IgD-negative memory B cell (primary cell): ENCODE measurements around the gene RBM33. TPM values are rescaled to one million over a fixed set of nuclear protein-coding genes. Genes with fewer than 3 reads are reported as not detected.
A peak's percentile ranks its signal among the peaks of the same experiment; 100 is the strongest.

ENCODE experiments used
- H3K27ac Mint-ChIP-seq, 3 donors: one replicate each; pipeline ENCODE4 v1.8.0; 2020 to 2022; ENCODE audit warnings: mild to moderate bottlenecking in 3 of 3, mixed read lengths in 3 of 3, moderate library complexity in 1 of 3
- H3K27me3 Mint-ChIP-seq: one replicate; pipeline ENCODE4 v1.8.0; 2021; ENCODE audit warnings: mixed read lengths
- H3K36me3 Mint-ChIP-seq: one replicate; pipeline ENCODE4 v1.8.0; 2020; ENCODE audit warnings: mild to moderate bottlenecking, mixed read lengths
- H3K4me1 Mint-ChIP-seq, 3 donors: one replicate each; pipeline ENCODE4 v1.8.0; 2020 to 2022; ENCODE audit warnings: mixed read lengths in 3 of 3, mild to moderate bottlenecking in 1 of 3
- H3K4me3 Mint-ChIP-seq, 4 donors: one replicate each; pipeline ENCODE4 v1.8.0; 2020 to 2022; ENCODE audit warnings: mild to moderate bottlenecking in 4 of 4, mixed read lengths in 4 of 4, moderate library complexity in 3 of 4
- H3K9me3 Mint-ChIP-seq, 3 donors: one replicate each; pipeline ENCODE4 v1.8.0; 2020 to 2021; ENCODE audit warnings: mixed read lengths in 3 of 3, mild to moderate bottlenecking in 1 of 3
- polyA plus RNA-seq: library from polyadenylated mRNA; unstranded; fragments of 300-500 nt; fragmentation: Illumina TruSeq; gene quantifications from one replicate; pipeline ENCODE4 v1.2.3, GENCODE V29; 2021

Gene RBM33
- polyA plus RNA-seq, 1 donor from 2014 or later, result 72.4 TPM

- Mint-ChIP-seq H3K27me3 (no peaks in the 10 kb centered on the region), H3K4me3 (no peak overlapping the region), H3K4me1 (peaks cover 4 to 9% (median 6%) of the 10 kb centered on the region in 3 donors), H3K27ac (peak overlapping the region in 1 of 3 donors; percentile 21), H3K36me3 (peaks cover 3% of the 10 kb centered on the region), H3K9me3 (no peaks in the 10 kb centered on the region)
Observed at GRCh38 chr7:155701972-155702544, 57.6 kb downstream of the RBM33 start.

- H3K27me3 Mint-ChIP-seq, result no peaks in the 10 kb centered on the region
- peak overlapping the region in 2 of 3 donors; percentile 21 to 89 for H3K27ac Mint-ChIP-seq
- no peak overlapping the region for H3K4me3 Mint-ChIP-seq
- H3K4me1 Mint-ChIP-seq, result peaks cover under 1 to 9% (median 3%) of the 10 kb centered on the region in 3 donors
- H3K36me3 Mint-ChIP-seq, result peaks cover 3% of the 10 kb centered on the region
- no peaks in the 10 kb centered on the region for H3K9me3 Mint-ChIP-seq
Observed at GRCh38 chr7:155702616-155703015, 58.2 kb downstream of the RBM33 start.

- Mint-ChIP-seq H3K9me3 (no peaks in the 10 kb centered on the region), H3K27me3 (no peaks in the 10 kb centered on the region), H3K4me3 (no peak overlapping the region), H3K27ac (peak overlapping the region in 2 of 3 donors; percentile 58 to 87), H3K4me1 (peaks cover 0 to 4% (median 0%) of the 10 kb centered on the region in 3 donors), H3K36me3 (peaks cover 3% of the 10 kb centered on the region)
Observed at GRCh38 chr7:155705623-155706360, 61.3 kb downstream of the RBM33 start.

- H3K9me3 Mint-ChIP-seq, result no peaks in the 10 kb centered on the region
- H3K27ac Mint-ChIP-seq, result peak overlapping the region in 2 of 3 donors; percentile 50 to 87
- no peak overlapping the region for H3K4me3 Mint-ChIP-seq
- peaks cover 3% of the 10 kb centered on the region for H3K36me3 Mint-ChIP-seq
- H3K4me1 Mint-ChIP-seq, result peaks cover 0 to 8% (median 4%) of the 10 kb centered on the region in 3 donors
- no peaks in the 10 kb centered on the region for H3K27me3 Mint-ChIP-seq
Observed at GRCh38 chr7:155706376-155706775, 61.9 kb downstream of the RBM33 start.

- Mint-ChIP-seq H3K36me3 (peaks cover 3% of the 10 kb centered on the region), H3K27me3 (no peaks in the 10 kb centered on the region), H3K9me3 (no peaks in the 10 kb centered on the region), H3K4me1 (peaks cover 14 to 20% (median 16%) of the 10 kb centered on the region in 3 donors), H3K4me3 (no peak overlapping the region), H3K27ac (no peak overlapping the region)
Observed at GRCh38 chr7:155709453-155709852, 65.0 kb downstream of the RBM33 start.

- H3K27me3 Mint-ChIP-seq, result no peaks in the 10 kb centered on the region
- H3K4me1 Mint-ChIP-seq, result peaks cover 15 to 21% (median 16%) of the 10 kb centered on the region in 3 donors
- peaks cover 3% of the 10 kb centered on the region for H3K36me3 Mint-ChIP-seq
- H3K4me3 Mint-ChIP-seq, result no peak overlapping the region
- H3K9me3 Mint-ChIP-seq, result no peaks in the 10 kb centered on the region
- no peak overlapping the region for H3K27ac Mint-ChIP-seq
Observed at GRCh38 chr7:155710031-155710430, 65.6 kb downstream of the RBM33 start.

- Mint-ChIP-seq H3K4me3 (no peak overlapping the region), H3K4me1 (peaks cover 15 to 25% (median 16%) of the 10 kb centered on the region in 3 donors), H3K36me3 (no peaks in the 10 kb centered on the region), H3K9me3 (no peaks in the 10 kb centered on the region), H3K27ac (no peak overlapping the region), H3K27me3 (no peaks in the 10 kb centered on the region)
Observed at GRCh38 chr7:155710530-155710929, 66.1 kb downstream of the RBM33 start.

GRCh38 chr7:155711081-155711480 lies 66.6 kb downstream of the RBM33 start:
- Mint-ChIP-seq H3K4me3 (no peak overlapping the region), H3K9me3 (no peaks in the 10 kb centered on the region), H3K4me1 (peaks cover 15 to 25% (median 16%) of the 10 kb centered on the region in 3 donors), H3K27ac (peak overlapping the region in 1 of 3 donors; percentile 56), H3K27me3 (no peaks in the 10 kb centered on the region), H3K36me3 (no peaks in the 10 kb centered on the region)

GRCh38 chr7:155713384-155713783 lies 68.9 kb downstream of the RBM33 start:
- Mint-ChIP-seq H3K27ac (peak overlapping the region in 1 of 3 donors; percentile 38), H3K4me3 (peak overlapping the region in 1 of 4 donors; percentile 33), H3K9me3 (no peaks in the 10 kb centered on the region), H3K4me1 (peaks cover 16 to 29% (median 19%) of the 10 kb centered on the region in 3 donors), H3K27me3 (no peaks in the 10 kb centered on the region), H3K36me3 (no peaks in the 10 kb centered on the region)

GRCh38 chr7:155714702-155715101 lies 70.2 kb downstream of the RBM33 start:
- Mint-ChIP-seq H3K36me3 (no peaks in the 10 kb centered on the region), H3K4me1 (peaks cover 16 to 34% (median 19%) of the 10 kb centered on the region in 3 donors), H3K9me3 (no peaks in the 10 kb centered on the region), H3K27ac (peak overlapping the region in 1 of 3 donors; percentile 81), H3K27me3 (no peaks in the 10 kb centered on the region), H3K4me3 (peak overlapping the region in 2 of 4 donors; percentile 46 to 66)

GRCh38 chr7:155715111-155715805 lies 70.8 kb downstream of the RBM33 start:
- H3K27me3 Mint-ChIP-seq, result no peaks in the 10 kb centered on the region
- no peaks in the 10 kb centered on the region for H3K9me3 Mint-ChIP-seq
- peaks cover 19 to 38% (median 23%) of the 10 kb centered on the region in 3 donors for H3K4me1 Mint-ChIP-seq
- peak overlapping the region in 1 of 3 donors; percentile 81 for H3K27ac Mint-ChIP-seq
- H3K36me3 Mint-ChIP-seq, result no peaks in the 10 kb centered on the region
- H3K4me3 Mint-ChIP-seq, result no peak overlapping the region

GRCh38 chr7:155717010-155717744 lies 72.7 kb downstream of the RBM33 start:
- Mint-ChIP-seq H3K9me3 (no peaks in the 10 kb centered on the region), H3K36me3 (no peaks in the 10 kb centered on the region), H3K4me3 (no peak overlapping the region), H3K27ac (peak overlapping the region in 1 of 3 donors; percentile 18), H3K4me1 (peaks cover 31 to 50% (median 33%) of the 10 kb centered on the region in 3 donors), H3K27me3 (no peaks in the 10 kb centered on the region)

- Mint-ChIP-seq H3K27me3 (no peaks in the 10 kb centered on the region), H3K9me3 (no peaks in the 10 kb centered on the region), H3K27ac (peak overlapping the region; percentile 16 to 93 (median 86)), H3K4me3 (peak overlapping the region; percentile 35 to 86 (median 64)), H3K4me1 (peaks cover 47 to 63% (median 56%) of the 10 kb centered on the region in 3 donors), H3K36me3 (peaks cover 2% of the 10 kb centered on the region)
Observed at GRCh38 chr7:155721056-155721455, 76.6 kb downstream of the RBM33 start.

GRCh38 chr7:155722118-155722517 lies 77.7 kb downstream of the RBM33 start:
- peaks cover 2% of the 10 kb centered on the region for H3K36me3 Mint-ChIP-seq
- H3K27me3 Mint-ChIP-seq, result no peaks in the 10 kb centered on the region
- H3K27ac Mint-ChIP-seq, result peak overlapping the region; percentile 67 to 95 (median 76)
- H3K9me3 Mint-ChIP-seq, result no peaks in the 10 kb centered on the region
- peaks cover 47 to 61% (median 56%) of the 10 kb centered on the region in 3 donors for H3K4me1 Mint-ChIP-seq
- H3K4me3 Mint-ChIP-seq, result peak overlapping the region; percentile 70 to 88 (median 77)
